OCI-LY3 (cell line): Measurements from ENCODE around the gene FBXO41.
"Not testable (repeated sequence)": the region's sequence is repeated elsewhere in the genome, so short reads cannot be mapped to it uniquely, and the experiment has no call there.

Source experiments
- H2AFZ ChIP-seq: fragments of 200-600, 300-600 bp; shearing (Covaris generic); 2 replicates; pipeline ENCODE4 v1.6.0; 2014; ENCODE audit warnings: antibody characterized with exemption, low read depth, low read length
- H3K27ac ChIP-seq: fragments of 200-600, 300-600 bp; sonication (generic); 2 replicates; pipeline ENCODE4 v1.5.1; 2014; ENCODE audit warnings: mild to moderate bottlenecking, low read length, moderate library complexity, mixed read lengths
- H3K27me3 ChIP-seq: fragments of 200-600, 300-600 bp; sonication (generic); 2 replicates; pipeline ENCODE4 v1.6.1; 2014; ENCODE audit warnings: low read depth, low read length, mixed read lengths
- H3K36me3 ChIP-seq: fragments of 200-600, 300-600 bp; sonication (generic); replicated peaks from 2 replicates; pipeline ENCODE3; 2014; ENCODE audit warnings: low read depth, low read length, mixed read lengths
- H3K4me1 ChIP-seq: fragments of 300-600, 200-600 bp; sonication (generic); 2 replicates; pipeline ENCODE4 v1.6.1; 2014; ENCODE audit warnings: low read length, mixed read lengths
- H3K4me2 ChIP-seq: fragments of 200-600, 300-600 bp; sonication (generic); 2 replicates; pipeline ENCODE4 v1.6.1; 2014; ENCODE audit warnings: low read length, mixed read lengths
- H3K4me3 ChIP-seq: fragments of 300-600, 200-600 bp; sonication (generic); 2 replicates; pipeline ENCODE4 v1.5.1; 2014; ENCODE audit warnings: antibody characterized with exemption, mild to moderate bottlenecking, low read length, moderate library complexity
- H3K79me2 ChIP-seq: fragments of 300-600, 200-600 bp; shearing (Covaris generic); 2 replicates; pipeline ENCODE4 v1.6.1; 2014; ENCODE audit warnings: mild to moderate bottlenecking, low read length, mixed read lengths
- H3K9ac ChIP-seq: fragments of 300-600, 200-600 bp; shearing (Covaris generic); 2 replicates; pipeline ENCODE4 v1.6.0; 2014; ENCODE audit warnings: mild to moderate bottlenecking, low read length, moderate library complexity
- H3K9me3 ChIP-seq: fragments of 200-600, 300-600 bp; shearing (Covaris generic); 2 replicates; pipeline ENCODE4 v1.6.1; 2014; ENCODE audit warnings: low read length, mixed read lengths; ENCODE audit not compliant: insufficient read depth
- H4K20me1 ChIP-seq: fragments of 200-600, 300-600 bp; sonication (generic); 2 replicates; pipeline ENCODE4 v1.6.1; 2016; ENCODE audit warnings: low read length, mixed read lengths; ENCODE audit not compliant: insufficient read depth
- CTCF ChIP-seq: fragments of 200-600, 300-600 bp; sonication (generic); IDR thresholded peaks from 2 replicates; pipeline ENCODE4 v1.5.1; 2014; ENCODE audit warnings: antibody characterized with exemption, low read length, low read depth
- EZH2phosphoT487 ChIP-seq: fragments of 200-600 bp; shearing (Covaris generic); IDR thresholded peaks from 2 replicates; pipeline ENCODE4 v1.6.1; 2018; ENCODE audit warnings: antibody characterized with exemption, mixed run types, low read depth

Gene FBXO41

GRCh38 chr2:73263540-73264331, 20.5 kb downstream of the FBXO41 start:
- Histone ChIP-seq H3K27ac (no peak overlapping the region), H3K9me3 (no peaks in the 10 kb centered on the region), H3K79me2 (peaks cover 28% of the 10 kb centered on the region), H3K4me3 (no peak overlapping the region), H4K20me1 (peaks cover 20% of the 10 kb centered on the region), H3K4me2 (no peak overlapping the region), H3K9ac (no peak overlapping the region), H3K36me3 (peaks cover 40% of the 10 kb centered on the region), H2AFZ (no peak overlapping the region), H3K27me3 (no peaks in the 10 kb centered on the region), H3K4me1 (no peaks in the 10 kb centered on the region)
- TF ChIP-seq CTCF (no peak), EZH2phosphoT487 (no peak)

- not testable (repeated sequence) for H3K27ac ChIP-seq, H3K9ac ChIP-seq, H3K9me3 ChIP-seq, H3K4me3 ChIP-seq, H3K27me3 ChIP-seq, H2AFZ ChIP-seq, H3K4me1 ChIP-seq, H3K4me2 ChIP-seq
- Histone ChIP-seq H3K79me2 (peaks cover 20% of the 10 kb centered on the region), H3K36me3 (peaks cover 40% of the 10 kb centered on the region), H4K20me1 (peaks cover 13% of the 10 kb centered on the region)
Measured at GRCh38 chr2:73262691-73263429, 21.4 kb downstream of the FBXO41 start.

- H3K4me3 ChIP-seq: no peak overlapping the region
- no peak overlapping the region for H3K9ac ChIP-seq
- no peak overlapping the region for H3K4me2 ChIP-seq
- H4K20me1 ChIP-seq: peaks cover 8% of the 10 kb centered on the region
- no peaks in the 10 kb centered on the region for H3K4me1 ChIP-seq
- no peak overlapping the region for H3K27ac ChIP-seq
- peaks cover 43% of the 10 kb centered on the region for H3K36me3 ChIP-seq
- no peaks in the 10 kb centered on the region for H3K9me3 ChIP-seq
- H3K27me3 ChIP-seq: no peaks in the 10 kb centered on the region
- H3K79me2 ChIP-seq: peaks cover 13% of the 10 kb centered on the region
- TF ChIP-seq EZH2phosphoT487: no peak
- no peak for TF ChIP-seq CTCF
- H2AFZ ChIP-seq: no peak overlapping the region
Measured at GRCh38 chr2:73262108-73262651, 22.1 kb downstream of the FBXO41 start.

GRCh38 chr2:73260338-73260984, 23.8 kb downstream of the FBXO41 start:
- Histone ChIP-seq H3K4me1 (no peaks in the 10 kb centered on the region), H3K9ac (no peak overlapping the region), H3K4me2 (no peak overlapping the region), H4K20me1 (peaks cover 5% of the 10 kb centered on the region; the same call in 1 of the 2 replicates), H2AFZ (no peak overlapping the region), H3K27me3 (no peaks in the 10 kb centered on the region), H3K79me2 (no peaks in the 10 kb centered on the region), H3K36me3 (peaks cover 42% of the 10 kb centered on the region), H3K4me3 (no peak overlapping the region), H3K9me3 (no peaks in the 10 kb centered on the region), H3K27ac (no peak overlapping the region)
- TF ChIP-seq CTCF: peak; percentile 23; the same call in 1 of the 2 replicates
- no peak for TF ChIP-seq EZH2phosphoT487
